ENCODE data around the gene CPSF4L. TPM values are rescaled to one million over a fixed set of nuclear protein-coding genes. Genes with fewer than 3 reads are reported as not detected.

CPSF4L gene
- total and polyA plus RNA-seq, 2 of the 13 experiments (the other 11 are each of a cell fraction or from before 2014, with no cell fraction given): 0.73 to 1.6 TPM

GRCh38 chr17:73261952-73262675, 434 bp upstream of the CPSF4L start (continued):
- TF ChIP-seq RARG (CRISPR knock-in tag; IDR thresholded peaks at IDR 0.05; ENCODE audit: low read depth) (no peak), CEBPZ (IDR thresholded peaks at IDR 0.05; ENCODE audit: low read length) (no peak), YEATS4 (CRISPR knock-in tag; IDR thresholded peaks at IDR 0.05; ENCODE audit: borderline replicate concordance) (peak; percentile 89), HIVEP1 (CRISPR knock-in tag; IDR thresholded peaks at IDR 0.05) (peak; percentile 63; the same call in 1 of the 2 replicates), POGZ (CRISPR knock-in tag; IDR thresholded peaks at IDR 0.05) (peak; percentile 76), PRDM10 (CRISPR knock-in tag; IDR thresholded peaks at IDR 0.05; ENCODE audit: low read depth) (peak; percentile 70; the same call in 1 of the 2 replicates), NCOA1 (CRISPR knock-in tag; IDR thresholded peaks at IDR 0.05) (peak; percentile 71; the same call in 1 of the 2 replicates), LCORL (IDR thresholded peaks at IDR 0.05) (0 out of 2 replicates have a peak, but pooled peaks have one; percentile 4), LCORL (CRISPR knock-in tag; IDR thresholded peaks at IDR 0.05) (peak; percentile 95), SMAD9 (CRISPR knock-in tag; IDR thresholded peaks at IDR 0.05) (0 out of 2 replicates have a peak, but pooled peaks have one; percentile 32), REPIN1 (CRISPR knock-in tag; IDR thresholded peaks at IDR 0.05; ENCODE audit: borderline replicate concordance, low read depth) (peak; percentile 87), MAF1 (CRISPR knock-in tag; IDR thresholded peaks at IDR 0.05; ENCODE audit: borderline replicate concordance) (0 out of 2 replicates have a peak, but pooled peaks have one; percentile 69), ADNP (CRISPR knock-in tag; IDR thresholded peaks at IDR 0.05) (peak; percentile 9), NPAS2 (CRISPR knock-in tag; IDR thresholded peaks at IDR 0.05; ENCODE audit: borderline replicate concordance) (no peak), ZNF589 (CRISPR knock-in tag; conservative IDR thresholded peaks at IDR 0.05) (peak; percentile 73; the same call in 1 of the 2 replicates), AGO2 (optimal IDR thresholded peaks at IDR 0.05; ENCODE audit: low read depth, low read length) (peak; percentile 90), SP4 (CRISPR knock-in tag; IDR thresholded peaks at IDR 0.05) (peak; percentile 60; the same call in 1 of the 2 replicates), KDM5B (CRISPR knock-in tag; IDR thresholded peaks at IDR 0.05; ENCODE audit: borderline replicate concordance) (peak; percentile 67; the same call in 1 of the 2 replicates), TCF7L2 (IDR thresholded peaks at IDR 0.05; ENCODE audit: low read depth, low read length) (no peak), HNRNPH1 (optimal IDR thresholded peaks at IDR 0.05; ENCODE audit: low read depth, low read length) (no peak)
- TF ChIP-seq, protein P1, sequence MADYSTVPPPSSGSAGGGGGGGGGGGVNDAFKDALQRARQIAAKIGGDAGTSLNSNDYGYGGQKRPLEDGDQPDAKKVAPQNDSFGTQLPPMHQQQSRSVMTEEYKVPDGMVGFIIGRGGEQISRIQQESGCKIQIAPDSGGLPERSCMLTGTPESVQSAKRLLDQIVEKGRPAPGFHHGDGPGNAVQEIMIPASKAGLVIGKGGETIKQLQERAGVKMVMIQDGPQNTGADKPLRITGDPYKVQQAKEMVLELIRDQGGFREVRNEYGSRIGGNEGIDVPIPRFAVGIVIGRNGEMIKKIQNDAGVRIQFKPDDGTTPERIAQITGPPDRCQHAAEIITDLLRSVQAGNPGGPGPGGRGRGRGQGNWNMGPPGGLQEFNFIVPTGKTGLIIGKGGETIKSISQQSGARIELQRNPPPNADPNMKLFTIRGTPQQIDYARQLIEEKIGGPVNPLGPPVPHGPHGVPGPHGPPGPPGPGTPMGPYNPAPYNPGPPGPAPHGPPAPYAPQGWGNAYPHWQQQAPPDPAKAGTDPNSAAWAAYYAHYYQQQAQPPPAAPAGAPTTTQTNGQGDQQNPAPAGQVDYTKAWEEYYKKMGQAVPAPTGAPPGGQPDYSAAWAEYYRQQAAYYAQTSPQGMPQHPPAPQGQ (CRISPR knock-in tag; IDR thresholded peaks at IDR 0.05; ENCODE audit: borderline replicate concordance): no peak

All from HepG2 (cell line).